ENCODE measurements around the gene NME7.

The NME7 gene

GRCh38 chr1:169085911-169086310 lies 281.7 kb downstream of the NME7 start:
- no peak for DNase-seq (ENCODE audit: low read depth in 2 of 2)
